Stimulated activated CD8-positive, alpha-beta memory T cell treated with anti-CD3 and anti-CD28 coated beads, Interleukin-15, amount 100 ng/mL, for 48 hours (primary cell): ENCODE results near the gene USP11.
"Not testable (repeated sequence)": the region's sequence is repeated elsewhere in the genome, so short reads cannot be mapped to it uniquely, and the experiment has no call there.

Experiments
- DNase-seq, 2 donors: peaks; one replicate each; pipeline ENCODE4 v3.0.0-alpha.2; 2020; ENCODE audit warnings: low read depth in 2 of 2

Gene USP11

DNA sequence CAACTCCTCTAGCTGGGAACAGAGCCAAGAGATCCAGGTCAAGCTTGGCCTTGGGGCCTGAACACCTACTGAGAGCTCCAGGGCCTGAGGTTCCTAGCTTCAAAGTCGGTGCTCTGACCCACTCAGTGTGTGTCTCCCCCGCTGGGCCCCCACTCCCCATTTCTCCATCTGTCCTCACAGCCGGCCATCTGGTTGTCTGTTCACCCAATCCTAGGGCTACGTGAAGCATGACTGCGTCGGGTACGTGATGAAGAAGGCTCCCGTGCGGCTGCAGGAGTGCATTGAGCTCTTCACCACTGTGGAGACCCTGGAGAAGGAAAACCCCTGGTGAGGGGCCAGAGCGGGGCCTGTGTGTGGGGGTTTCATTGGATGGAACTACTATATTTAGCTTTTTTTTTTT lies 12.3 kb downstream of the USP11 start:
- DNase-seq = no peak

DNA sequence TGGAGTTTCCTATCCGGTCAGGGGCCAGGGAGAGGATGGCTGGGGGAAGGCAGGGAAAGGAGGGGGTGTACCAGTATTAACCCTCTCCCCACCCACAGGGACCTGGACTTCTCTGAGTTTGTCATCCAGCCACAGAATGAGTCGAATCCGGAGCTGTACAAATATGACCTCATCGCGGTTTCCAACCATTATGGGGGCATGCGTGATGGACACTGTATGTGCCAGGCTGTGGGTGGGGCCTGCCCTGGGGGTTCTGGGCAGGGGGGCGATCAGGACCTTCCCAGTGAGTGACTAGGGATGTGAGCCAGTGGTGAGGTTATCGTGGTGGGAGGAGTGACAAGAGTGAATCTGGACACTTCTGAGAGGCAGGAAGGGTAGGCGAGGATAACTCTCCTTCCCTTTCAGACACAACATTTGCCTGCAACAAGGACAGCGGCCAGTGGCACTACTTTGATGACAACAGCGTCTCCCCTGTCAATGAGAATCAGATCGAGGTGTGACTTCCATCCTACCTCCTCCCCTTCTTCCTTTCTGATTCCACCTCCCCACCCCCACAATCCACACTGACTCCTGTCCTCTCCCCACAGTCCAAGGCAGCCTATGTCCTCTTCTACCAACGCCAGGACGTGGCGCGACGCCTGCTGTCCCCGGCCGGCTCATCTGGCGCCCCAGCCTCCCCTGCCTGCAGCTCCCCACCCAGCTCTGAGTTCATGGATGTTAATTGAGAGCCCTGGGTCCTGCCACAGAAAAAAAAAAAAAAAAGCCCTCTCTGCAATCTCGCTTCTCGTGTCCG lies 14.6 kb downstream of the USP11 start:
- DNase-seq = peak in 1 of 2 donors; percentile 30

DNA sequence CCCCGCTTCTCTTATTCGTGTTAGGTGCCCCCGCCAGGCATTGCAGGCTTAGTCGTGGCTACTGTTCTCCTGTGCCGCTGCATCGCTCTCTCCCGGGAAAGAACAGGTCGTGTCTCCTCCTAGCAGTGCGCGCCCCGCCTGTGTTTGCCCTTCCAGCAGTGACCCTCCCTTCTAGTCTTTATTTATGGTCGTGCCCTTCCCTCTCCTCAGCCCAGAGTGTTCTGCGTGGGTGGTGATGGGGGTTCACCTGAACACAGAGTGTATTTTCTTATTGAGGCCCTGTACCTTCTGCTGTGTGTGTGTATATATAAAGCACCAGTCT lies 15.2 kb downstream of the USP11 start:
- DNase-seq = no peak

DNA sequence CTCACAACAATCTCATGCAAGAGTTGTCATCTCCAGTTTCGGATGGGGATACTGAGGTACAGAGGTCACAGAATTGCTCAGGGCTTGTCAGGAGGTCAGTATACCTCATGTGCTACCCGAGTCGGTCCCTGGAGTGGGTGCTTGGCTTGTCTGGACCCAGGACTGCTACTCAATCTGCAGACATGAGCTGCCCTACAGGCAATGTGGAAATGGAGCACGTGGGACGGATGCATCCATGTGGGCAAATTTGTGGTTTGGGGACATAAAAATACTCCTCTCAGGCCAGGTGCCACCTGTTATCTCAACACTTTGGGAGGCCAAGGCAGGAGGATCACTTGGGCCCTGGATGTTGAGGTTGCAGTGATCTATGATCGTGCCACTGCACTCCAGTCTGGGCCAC lies 15.8 kb downstream of the USP11 start:
- DNase-seq = no peak

DNA sequence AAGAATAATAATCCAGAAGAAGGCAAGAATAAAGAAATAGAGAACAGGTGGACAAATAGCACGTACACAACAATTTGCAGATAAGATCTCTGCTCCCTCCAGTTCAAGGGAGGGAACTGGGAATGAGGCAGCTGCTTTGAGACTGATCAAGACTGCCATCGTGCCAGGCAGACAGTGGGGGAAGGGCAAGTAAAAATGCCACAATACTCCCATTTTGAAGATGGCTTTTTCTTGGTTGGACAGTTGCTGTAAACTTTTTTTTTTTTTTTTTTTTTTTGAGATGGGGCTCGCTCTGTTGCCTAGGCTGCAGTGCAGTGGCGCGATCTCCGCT lies 17.2 kb downstream of the USP11 start:
- no peak for DNase-seq

DNA sequence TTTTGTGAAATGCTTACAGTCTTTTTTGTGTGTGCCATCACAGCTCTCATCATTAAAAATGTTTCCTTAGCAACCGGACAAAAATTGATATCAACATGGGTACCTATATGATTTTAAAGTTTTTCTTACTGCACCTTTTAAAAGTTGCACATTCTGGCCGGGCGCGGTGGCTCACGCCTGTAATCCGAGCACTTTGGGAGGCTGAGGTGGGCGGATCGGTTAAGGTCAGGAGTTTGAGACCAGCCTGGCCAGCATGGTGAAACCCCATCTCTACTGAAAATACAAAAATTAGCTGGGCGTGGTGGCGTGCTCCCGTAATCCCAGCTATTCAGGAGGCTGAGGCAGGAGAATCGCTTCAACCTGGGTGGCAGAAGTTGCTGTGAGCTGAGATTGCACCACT lies 24.8 kb downstream of the USP11 start:
- DNase-seq = not testable (repeated sequence)

DNA sequence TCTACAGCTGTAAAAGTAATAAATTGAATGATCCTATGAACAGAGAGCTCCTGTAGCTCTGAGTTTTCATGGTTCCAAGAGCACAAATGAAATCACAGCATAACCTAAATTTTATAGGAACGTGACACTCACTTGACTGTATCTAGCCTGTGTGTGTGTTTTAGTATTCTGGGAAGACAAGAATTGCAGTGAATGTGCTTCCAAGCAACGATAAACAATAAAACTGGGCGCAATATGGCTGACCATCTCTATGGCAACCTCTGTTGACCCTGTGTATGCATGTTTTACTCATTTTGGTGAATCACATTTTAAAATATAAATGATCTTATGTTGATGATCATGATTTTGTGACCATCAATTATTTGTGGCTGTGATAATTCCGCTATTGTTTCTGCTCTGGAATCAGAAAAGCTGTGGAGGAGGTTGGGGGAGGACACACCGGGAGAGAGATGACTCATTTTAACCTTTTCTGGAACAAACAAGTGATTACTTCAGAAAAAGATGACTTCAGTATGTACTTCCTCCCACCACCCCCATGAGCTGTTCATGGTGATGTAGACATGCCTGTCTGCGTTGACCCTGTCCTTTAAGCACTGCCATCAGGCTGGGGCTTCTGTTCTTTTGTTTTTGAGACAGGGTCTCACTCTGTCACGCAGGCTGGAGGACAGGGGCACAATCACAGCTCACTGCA lies 31.8 kb downstream of the USP11 start:
- no peak for DNase-seq

DNA sequence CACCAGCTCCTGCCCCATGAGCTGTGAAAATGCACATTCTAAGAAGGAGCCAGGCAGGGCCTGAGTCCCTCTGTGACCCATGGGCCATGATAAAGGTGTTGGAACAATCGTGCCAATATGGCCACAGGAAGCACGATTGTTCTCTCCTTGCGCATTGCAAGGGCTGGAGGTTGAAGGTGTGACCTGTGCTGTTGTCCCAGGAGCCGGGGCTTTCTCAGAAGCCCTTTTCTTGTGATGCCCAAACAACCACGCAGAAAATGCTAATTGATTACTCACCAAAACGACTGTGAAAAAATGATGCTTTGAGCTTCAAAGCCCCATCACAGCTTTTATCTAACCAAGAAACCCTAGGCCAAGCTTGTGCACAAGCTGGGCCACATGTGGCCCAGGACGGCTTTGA lies 33.8 kb downstream of the USP11 start:
- no peak for DNase-seq

DNA sequence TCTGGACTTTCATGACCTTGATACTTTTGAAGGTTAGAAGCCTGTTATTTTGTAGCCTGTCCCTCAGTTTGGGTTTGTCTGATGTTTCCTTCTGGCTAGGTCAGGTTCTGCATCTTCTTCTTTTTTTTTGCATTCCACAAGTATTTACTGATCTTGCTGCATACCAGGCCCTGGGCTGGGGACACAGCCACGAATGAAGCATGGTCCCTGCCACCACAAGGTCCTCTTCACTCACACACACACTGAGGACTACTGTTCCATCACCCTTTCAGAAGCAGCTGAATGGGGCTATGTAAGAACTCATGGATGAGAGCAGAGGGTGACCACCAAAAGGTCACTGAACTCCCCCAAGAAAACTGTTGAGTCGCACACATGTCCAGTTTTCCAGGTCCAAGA lies 39.2 kb downstream of the USP11 start:
- no peak for DNase-seq

DNA sequence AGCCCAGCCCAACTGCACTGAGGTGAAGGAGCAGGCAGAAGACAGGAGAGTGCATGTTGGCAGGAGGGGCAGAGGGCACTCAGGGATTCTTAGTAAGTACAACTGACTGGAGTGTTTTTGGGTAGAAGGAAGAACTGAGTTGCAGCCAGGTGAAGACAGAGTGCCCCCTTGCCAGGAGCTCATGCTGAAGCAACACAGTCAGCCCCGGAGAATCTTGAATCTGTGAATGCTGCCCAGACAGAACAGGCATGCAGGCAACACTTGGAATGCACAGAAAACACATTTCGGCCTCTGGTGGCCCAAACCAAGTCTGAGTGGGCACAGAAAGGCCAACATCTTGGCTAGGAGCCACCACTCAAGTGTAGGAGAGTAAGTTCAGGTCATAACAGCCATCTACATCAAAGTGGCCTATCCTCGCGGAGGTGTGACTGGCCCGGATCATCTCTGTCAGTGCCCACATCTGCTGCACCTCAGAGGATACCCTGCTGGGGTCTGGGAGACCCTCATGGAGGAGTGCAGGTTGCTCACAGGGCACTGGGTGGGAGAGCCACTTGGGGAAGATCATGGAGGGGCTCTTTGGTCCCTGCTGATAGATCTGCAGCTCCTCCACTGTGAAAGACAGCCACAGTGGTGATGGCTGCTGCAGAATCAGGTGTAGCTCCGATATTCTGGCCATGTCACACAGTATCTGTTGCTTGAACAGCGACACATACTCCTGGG lies 40.4 kb downstream of the USP11 start:
- no peak for DNase-seq

DNA sequence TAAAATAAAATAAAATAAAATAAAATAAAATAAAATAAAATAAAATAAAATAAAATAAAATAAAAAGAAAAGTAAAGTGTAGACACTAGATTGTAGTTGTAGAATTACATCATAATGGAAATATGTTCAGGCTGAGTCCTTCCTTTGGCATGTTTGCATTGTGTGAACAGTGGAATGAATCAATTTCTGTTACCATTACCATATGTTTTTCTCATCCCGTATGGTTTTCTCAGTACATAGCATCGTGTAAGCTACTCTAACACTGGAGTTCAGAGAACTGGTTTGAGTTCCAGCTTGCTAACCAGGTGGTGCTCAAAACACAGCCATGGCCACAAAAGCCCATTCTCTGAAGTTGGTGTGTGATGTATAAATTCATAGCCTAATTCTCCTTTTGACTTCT lies 45.9 kb downstream of the USP11 start:
- DNase-seq = no peak

DNA sequence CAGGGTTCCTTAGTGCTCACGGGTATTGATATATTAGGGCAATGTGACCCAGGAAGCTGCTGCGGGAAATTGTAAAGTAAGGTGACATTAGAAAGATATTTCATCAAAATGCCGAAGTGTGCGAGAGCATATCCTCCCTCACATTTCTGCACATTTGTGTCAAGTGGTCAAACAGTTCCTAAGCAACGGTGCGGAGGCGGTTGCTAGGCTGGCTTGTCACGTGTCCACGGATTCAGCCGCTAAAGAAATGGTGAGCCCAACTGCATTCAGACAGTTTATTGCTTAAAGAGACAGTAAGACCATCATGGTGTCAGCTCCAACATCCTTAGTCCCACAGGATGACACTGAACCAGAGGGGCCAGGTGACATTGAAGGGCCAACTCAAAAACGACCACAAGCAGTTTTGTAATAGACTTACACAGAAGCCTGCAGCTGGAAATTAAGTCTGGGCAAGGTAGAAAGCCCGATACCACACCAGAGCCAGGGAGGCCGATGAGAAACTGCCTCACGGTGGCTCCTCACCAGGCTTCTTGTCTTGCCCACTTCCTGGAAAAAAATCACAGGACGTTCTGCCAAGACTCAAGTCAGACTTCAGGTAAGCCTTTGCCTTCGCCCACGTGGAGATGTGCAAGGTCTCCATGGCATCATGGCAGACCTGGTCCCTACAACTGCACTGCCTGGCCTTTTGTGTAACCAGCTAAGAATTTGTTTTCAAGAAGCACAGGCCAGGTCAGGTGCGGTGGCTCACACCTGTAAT lies 50.4 kb downstream of the USP11 start:
- DNase-seq = no peak

DNA sequence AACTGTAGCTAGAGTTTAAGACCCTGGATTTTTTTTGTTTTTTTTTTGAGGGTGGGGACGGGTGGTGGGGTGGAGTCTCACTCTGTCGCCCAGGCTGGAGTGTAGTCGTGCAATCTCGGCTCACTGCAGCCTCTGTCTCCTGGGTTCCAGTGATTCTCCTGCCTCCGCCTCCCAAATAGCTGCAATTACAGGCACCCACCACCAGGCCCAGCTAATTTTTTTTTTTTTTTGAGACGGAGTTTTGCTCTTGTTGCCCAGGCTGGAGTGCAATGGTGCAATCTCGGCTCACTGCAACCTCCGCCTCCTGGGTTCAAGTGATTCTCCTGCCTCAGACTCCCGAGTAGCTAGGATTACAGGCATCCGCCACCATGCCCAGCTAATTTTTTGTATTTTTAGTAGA lies 51.8 kb downstream of the USP11 start:
- not testable (repeated sequence) for DNase-seq

DNA sequence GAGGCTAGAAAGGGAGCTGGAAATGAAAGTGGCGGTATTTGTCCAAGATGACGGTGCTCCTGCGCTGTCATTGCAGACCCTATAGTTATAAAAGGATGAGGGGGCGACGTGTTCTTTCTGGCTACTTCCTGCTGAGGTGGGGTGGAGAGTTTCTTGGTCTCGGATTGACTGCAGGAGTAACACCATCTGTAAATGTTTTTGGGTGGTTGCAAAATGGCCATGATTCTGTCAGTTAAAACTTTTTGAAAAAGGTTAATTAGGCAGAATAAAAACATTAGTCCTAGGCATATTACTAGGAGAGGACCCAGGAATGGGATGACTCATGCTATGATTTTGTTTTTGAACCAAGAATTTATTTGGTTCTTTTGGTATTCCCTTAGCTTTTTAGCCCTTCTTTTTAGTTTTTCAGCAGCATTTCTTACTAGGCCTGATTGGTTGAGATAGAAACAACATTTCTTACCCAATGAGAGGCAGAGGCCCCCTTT lies 53.1 kb downstream of the USP11 start:
- no peak for DNase-seq

DNA sequence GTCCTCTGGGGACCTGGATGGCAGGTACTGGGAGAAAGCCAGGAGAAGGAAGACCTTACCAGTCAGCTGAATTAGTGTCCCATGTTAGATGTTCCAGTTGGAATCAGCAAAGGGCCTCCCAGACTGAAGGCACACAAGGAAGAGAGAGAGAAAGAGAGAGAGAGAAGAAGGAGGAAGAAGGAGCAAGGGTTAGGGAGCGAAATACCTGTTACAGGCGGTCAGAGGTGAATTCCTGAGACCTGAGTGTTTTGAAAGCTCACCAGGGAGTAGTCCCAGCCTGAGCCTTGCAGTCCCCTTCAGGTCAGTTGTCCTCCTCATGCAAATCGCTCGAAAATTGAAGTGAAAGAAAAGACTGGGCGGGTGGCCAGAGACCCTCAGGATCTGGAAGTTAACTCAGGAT lies 60.3 kb downstream of the USP11 start:
- no peak for DNase-seq

DNA sequence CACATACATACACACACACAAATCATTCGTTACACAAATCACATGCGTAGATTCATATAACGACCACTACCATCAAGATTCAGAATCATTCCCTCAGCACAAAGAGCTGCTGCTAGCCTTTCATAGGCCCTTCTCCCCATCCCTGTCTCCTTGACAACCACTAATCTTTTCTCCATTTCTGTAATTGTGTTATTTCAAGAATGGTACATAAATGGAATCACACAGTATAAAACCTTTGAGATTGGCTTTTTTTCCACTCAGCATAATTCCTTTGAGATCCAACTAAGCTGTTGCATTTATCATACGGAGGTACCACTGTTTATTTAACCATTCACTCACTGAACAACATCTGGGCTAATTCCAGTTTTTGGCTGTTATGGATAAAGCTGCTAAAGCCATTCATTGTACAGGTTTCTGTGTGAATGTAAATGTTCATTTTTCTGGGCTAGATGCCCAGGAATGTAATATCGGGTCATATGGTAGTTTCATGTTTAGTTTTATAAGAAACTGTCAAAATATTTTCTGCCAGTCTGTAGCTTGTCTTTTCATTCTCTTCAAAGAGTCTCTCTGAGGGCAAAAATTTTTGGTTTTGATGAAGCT lies 64.1 kb downstream of the USP11 start:
- no peak for DNase-seq

DNA sequence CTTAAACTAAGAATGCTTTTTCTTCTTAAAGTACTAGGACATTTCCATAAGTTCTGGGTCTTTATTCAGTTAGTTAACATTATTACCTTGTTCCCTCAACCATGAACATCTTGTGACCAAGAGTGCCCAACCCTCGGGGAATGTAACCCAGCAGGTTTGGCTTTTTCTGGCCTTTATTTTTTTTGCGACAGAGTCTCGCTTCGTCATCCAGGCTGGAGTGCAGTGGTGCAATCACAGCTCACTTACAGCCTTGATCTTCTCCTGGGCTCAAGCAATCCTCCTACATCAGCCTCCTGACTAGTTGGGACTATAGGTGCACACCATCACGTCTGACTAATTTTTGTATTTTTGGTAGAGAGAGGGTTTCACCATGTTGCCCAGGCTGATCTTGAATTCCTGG lies 65.1 kb downstream of the USP11 start:
- no peak for DNase-seq
